ENCODE data around the gene GALNT14.

DNA sequence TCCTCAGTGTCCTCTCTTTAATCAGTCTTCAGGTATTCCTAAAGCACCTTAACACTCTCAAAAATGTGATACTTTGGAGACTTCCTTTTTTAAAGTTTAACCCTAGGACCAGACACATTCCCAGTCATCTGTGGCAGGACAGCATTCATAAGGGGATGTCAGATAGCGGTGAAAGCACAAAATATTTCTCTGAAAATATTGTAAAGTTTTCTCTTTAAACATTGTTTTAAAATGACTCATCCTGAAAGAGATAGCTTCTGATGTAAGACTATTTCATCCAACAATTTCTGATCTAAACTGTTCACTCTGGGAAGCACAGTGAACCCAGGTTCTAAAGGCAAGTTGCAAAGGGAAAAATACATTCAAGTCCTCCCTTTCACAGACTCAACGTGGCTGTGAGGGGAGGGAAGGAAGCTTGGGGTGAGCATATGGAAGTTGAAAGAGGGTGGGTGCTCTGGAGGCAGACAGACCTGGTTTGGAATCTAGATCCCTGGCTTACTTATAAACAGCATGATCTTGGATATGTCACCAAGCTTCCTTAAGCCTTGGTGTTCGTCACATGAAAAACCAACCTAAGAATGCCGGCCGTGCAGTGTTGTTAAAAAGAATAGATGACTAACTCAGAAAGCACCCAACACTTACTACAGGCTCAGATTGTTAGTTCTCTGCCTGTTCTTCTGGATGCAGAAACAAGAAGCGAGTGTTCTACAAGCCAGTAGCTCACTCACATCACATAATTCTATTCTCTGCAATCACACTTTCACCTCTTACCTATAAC is 12.1 kb downstream of the GALNT14 start:
- TF ChIP-seq, protein P1, sequence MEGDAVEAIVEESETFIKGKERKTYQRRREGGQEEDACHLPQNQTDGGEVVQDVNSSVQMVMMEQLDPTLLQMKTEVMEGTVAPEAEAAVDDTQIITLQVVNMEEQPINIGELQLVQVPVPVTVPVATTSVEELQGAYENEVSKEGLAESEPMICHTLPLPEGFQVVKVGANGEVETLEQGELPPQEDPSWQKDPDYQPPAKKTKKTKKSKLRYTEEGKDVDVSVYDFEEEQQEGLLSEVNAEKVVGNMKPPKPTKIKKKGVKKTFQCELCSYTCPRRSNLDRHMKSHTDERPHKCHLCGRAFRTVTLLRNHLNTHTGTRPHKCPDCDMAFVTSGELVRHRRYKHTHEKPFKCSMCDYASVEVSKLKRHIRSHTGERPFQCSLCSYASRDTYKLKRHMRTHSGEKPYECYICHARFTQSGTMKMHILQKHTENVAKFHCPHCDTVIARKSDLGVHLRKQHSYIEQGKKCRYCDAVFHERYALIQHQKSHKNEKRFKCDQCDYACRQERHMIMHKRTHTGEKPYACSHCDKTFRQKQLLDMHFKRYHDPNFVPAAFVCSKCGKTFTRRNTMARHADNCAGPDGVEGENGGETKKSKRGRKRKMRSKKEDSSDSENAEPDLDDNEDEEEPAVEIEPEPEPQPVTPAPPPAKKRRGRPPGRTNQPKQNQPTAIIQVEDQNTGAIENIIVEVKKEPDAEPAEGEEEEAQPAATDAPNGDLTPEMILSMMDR (IDR thresholded peaks at IDR 0.05 in 8 of 11, conservative IDR thresholded peaks at IDR 0.05 in 3 of 11) = no peak
- TF ChIP-seq POLR2AphosphoS5 (IDR thresholded peaks at IDR 0.05) = no peak
